Sigmoid colon (tissue), 7 donors: ENCODE measurements around the gene TELO2. TPM values are rescaled to one million over a fixed set of nuclear protein-coding genes. Genes with fewer than 3 reads are reported as not detected.

Experiments
- DNase-seq: peaks from one replicate; pipeline ENCODE4 v3.0.0-alpha.2; 2019
- H3K27ac ChIP-seq, 4 donors: fragments of 200-600 bp; sonication (generic); one replicate each; pipeline ENCODE4 v1.5.1; 2016 to 2019; ENCODE audit warnings: mild to moderate bottlenecking in 1 of 4
- H3K27me3 ChIP-seq, 3 donors: fragments of 200-600 bp; sonication (generic); one replicate each; pipeline ENCODE4 v1.5.1; 2019; ENCODE audit warnings: mild to moderate bottlenecking in 1 of 3
- H3K36me3 ChIP-seq, 4 donors: fragments of 200-600 bp; sonication (generic); one replicate each; pipeline ENCODE4 v1.5.1; 2016 to 2019
- H3K4me1 ChIP-seq, 4 donors: fragments of 200-600 bp; sonication (generic); one replicate each; pipeline ENCODE4 v1.5.1; 2017 to 2019
- H3K4me3 ChIP-seq, 4 donors: fragments of 200-600 bp; sonication (generic); one replicate each; pipeline ENCODE4 v1.5.1; 2017 to 2019; ENCODE audit warnings: mild to moderate bottlenecking in 2 of 4, moderate library complexity in 1 of 4
- H3K9me3 ChIP-seq, 4 donors: fragments of 200-600 bp in 3 of 4; sonication (generic) in 3 of 4; one replicate each; pipeline versions ENCODE4 v1.5.1 to v1.6.1; 2013 to 2019
- EP300 ChIP-seq, 4 donors: sonication (generic); formaldehyde crosslinking; IDR thresholded peaks; one replicate each; pipeline ENCODE4 v1.6.1; 2017; ENCODE audit warnings: antibody characterized with exemption in 4 of 4
- POLR2A ChIP-seq, 2 donors: fragments of 450-650 bp; IDR thresholded peaks; one replicate each; pipeline ENCODE4 v1.6.1; 2016; ENCODE audit warnings: antibody characterized with exemption in 2 of 2, mild to moderate bottlenecking in 2 of 2, moderate library complexity in 2 of 2
- POLR2AphosphoS5 ChIP-seq, 4 donors: sonication (generic); formaldehyde crosslinking; IDR thresholded peaks; one replicate each; pipeline ENCODE4 v1.6.1; 2017; ENCODE audit warnings: antibody characterized with exemption in 4 of 4
- WGBS, 2 donors: extraction: QIAGEN DNeasy Blood & Tissue Kit; methylation state at CpG; one replicate each; pipeline ENCODE4 v1.1.7; 2013; 5-methylcytosine and 5-hydroxymethylcytosine counted together
- intact Hi-C: fragments of 100-400 bp; cut with DNase I; formaldehyde crosslinking; loops from one replicate; pipeline ENCODE4 v1.15.1; 2023
- polyA plus RNA-seq, 3 donors: library from polyadenylated mRNA; stranded (reverse); fragments of 200-250 nt; gene quantifications; one replicate each; pipeline ENCODE4 v1.2.3, GENCODE V29; 2013
- total RNA-seq, 4 donors: library from RNA; depleted of rRNA; stranded (reverse); fragments of >200 nt; gene quantifications; one replicate each; pipeline ENCODE4 v1.1.0, GENCODE V29; 2016
- TF ChIP-seq, protein P1 (sequence below), 4 experiments: fragments of 450-650 bp in 3 of 4; fragments of 200-600 bp in 1 of 4; IDR thresholded peaks; one replicate each; pipeline ENCODE4 v1.5.1; 2016 to 2019; ENCODE audit warnings: antibody characterized with exemption in 4 of 4, mild to moderate bottlenecking in 3 of 4, moderate library complexity in 2 of 4
- donor health status: healthy with polysubstance abuse.
- donor health status: Bipolar disorder and iron deficiency.
- donor health status: healthy.

TELO2 gene
- total and polyA plus RNA-seq, 7 donors = 10.4 to 60.3 (median 13.2) TPM

DNA sequence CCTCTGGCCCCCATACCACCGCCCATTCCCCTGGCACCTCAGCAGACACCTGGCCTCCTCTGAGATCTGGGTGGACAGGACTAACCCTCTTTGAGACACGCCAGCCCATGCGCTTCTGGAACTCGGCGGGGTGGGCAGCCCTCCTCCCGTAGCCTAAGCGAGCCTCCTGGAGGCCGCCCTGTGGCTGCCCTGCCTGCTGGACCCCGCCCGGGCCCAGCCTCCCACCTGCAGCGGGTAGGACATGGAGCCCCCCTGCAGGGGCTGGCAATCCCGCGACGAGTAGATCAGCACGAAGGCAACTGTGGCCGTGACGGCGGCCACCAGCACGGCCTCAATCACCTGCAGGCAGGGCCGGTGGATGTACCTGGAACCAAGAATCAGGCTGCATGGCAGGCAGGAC, 40.6 kb upstream of the TELO2 start:
- intact Hi-C loops = no loop called here
- H3K4me3 ChIP-seq = no peak overlapping the region
- TF ChIP-seq POLR2A (IDR thresholded peaks at IDR 0.05) = no peak
- TF ChIP-seq EP300 (IDR thresholded peaks at IDR 0.05) = no peak
- TF ChIP-seq, protein P1, sequence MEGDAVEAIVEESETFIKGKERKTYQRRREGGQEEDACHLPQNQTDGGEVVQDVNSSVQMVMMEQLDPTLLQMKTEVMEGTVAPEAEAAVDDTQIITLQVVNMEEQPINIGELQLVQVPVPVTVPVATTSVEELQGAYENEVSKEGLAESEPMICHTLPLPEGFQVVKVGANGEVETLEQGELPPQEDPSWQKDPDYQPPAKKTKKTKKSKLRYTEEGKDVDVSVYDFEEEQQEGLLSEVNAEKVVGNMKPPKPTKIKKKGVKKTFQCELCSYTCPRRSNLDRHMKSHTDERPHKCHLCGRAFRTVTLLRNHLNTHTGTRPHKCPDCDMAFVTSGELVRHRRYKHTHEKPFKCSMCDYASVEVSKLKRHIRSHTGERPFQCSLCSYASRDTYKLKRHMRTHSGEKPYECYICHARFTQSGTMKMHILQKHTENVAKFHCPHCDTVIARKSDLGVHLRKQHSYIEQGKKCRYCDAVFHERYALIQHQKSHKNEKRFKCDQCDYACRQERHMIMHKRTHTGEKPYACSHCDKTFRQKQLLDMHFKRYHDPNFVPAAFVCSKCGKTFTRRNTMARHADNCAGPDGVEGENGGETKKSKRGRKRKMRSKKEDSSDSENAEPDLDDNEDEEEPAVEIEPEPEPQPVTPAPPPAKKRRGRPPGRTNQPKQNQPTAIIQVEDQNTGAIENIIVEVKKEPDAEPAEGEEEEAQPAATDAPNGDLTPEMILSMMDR (IDR thresholded peaks at IDR 0.05) = no peak
- no peak for TF ChIP-seq POLR2AphosphoS5 (IDR thresholded peaks at IDR 0.05)
- H3K36me3 ChIP-seq = peaks cover 24 to 100% (median 61%) of the 10 kb centered on the region in 4 donors
- H3K27ac ChIP-seq = no peak overlapping the region
- no peaks in the 10 kb centered on the region for H3K27me3 ChIP-seq
- no peaks in the 10 kb centered on the region for H3K9me3 ChIP-seq
- 96% methylated on average over 20 of the region's 20 CpGs for WGBS, 2 donors
- DNase-seq = no peak
- no peaks in the 10 kb centered on the region for H3K4me1 ChIP-seq

DNA sequence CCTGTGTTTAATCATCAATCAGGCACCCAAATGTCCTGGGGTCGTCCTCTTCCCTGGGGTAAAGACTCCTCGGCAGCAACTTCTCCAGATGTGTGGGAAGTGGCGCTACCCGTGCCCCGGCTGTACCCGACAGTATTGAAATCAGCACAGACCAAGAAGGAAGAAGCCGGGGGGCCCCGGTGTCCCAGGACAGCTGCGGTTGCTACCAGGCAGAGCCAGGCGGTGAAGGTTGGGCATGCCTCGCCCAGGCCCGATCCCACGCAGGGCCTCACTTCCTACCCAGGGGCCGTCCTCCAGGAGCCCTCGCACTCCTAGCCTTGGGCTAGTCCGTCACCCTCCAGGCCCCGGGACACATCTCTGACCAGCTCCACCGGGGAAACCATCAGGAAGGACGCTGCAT, 39.8 kb upstream of the TELO2 start:
- WGBS, 2 donors = 93 to 95% methylated on average over 19 of the region's 19 CpGs

DNA sequence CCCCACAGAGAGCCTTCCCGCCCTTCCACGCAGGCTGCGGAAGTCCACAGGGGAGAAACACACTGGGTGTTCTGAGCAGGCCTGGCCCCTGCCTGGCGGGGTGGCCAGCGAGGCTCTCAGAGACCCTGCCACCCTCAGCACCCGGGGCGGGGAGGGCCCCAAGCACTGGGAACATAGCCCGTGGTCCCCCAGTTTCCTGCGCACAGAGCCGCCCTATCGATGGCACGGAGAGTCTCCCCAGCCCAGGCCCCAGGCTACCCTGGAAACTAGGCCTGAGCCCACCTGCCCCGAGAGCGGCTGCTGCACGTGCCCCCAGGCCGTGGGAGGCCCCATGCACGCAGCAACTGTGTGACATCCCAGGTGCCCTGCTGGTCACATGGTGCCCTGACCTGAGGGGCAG, 38.6 kb upstream of the TELO2 start:
- intact Hi-C loops = no loop called here

More for the DNA sequence above, 39.8 kb upstream of the TELO2 start:
- TF ChIP-seq EP300 (IDR thresholded peaks at IDR 0.05) (no peak), POLR2AphosphoS5 (IDR thresholded peaks at IDR 0.05) (no peak), POLR2A (IDR thresholded peaks at IDR 0.05) (no peak)
- TF ChIP-seq, protein P1 (IDR thresholded peaks at IDR 0.05) = no peak
- H3K27me3 ChIP-seq = no peaks in the 10 kb centered on the region
- H3K4me3 ChIP-seq = no peak overlapping the region
- no peaks in the 10 kb centered on the region for H3K9me3 ChIP-seq
- intact Hi-C loops = no loop called here
- H3K27ac ChIP-seq = no peak overlapping the region
- peaks cover 24 to 100% (median 55%) of the 10 kb centered on the region in 4 donors for H3K36me3 ChIP-seq
- H3K4me1 ChIP-seq = no peaks in the 10 kb centered on the region
- DNase-seq = no peak

DNA sequence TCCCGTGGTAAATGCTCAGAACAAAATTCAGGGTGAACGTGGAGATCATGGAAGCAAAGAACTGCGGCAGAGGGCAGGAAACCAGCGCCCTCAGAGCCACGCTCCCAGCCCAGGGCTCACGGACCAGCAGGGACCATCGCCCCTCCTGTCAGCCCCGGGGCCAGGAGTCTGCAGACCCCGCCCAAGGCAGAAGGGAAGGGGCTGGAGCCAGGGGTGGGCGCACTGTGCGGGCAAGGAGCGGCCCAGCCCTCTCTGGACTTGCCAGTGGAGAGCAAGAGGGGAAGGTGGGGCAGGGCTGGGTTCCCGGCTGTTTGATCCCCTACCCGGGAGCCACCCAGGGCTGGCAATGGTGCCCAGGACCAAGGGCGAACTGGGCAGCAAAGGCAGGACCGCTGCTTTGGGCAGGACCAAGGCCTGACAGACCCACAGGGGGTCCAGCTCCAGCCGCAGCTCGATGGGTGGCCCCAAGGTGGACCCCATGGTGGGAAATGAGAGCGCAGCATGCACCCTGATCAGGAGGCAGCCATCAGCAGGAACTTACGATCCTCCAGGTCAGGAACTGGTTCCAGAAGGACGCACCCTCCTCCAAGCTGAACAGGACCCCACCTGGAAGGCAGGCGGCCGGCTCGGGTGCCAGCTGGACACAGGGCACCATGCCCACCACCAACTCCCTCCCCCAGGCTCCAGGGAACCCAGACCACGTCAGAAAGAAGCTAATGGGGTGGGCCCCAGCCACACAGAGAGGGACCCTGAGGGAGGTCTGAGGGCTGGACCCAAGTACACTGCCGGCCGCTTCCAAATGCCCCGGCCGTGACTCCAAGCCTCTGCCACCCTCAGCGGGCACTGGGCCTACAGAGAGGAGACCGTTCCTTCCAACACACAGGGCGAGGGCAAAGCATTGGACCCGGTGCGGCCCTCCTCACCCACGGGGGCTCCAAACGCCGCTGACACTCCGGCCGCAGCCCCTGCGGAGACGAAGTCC, 37.7 kb upstream of the TELO2 start:
- Histone ChIP-seq H3K36me3 (peaks cover 29 to 92% (median 46%) of the 10 kb centered on the region in 4 donors), H3K27ac (no peak overlapping the region), H3K9me3 (no peaks in the 10 kb centered on the region), H3K4me1 (peaks cover 0 to 8% (median under 1%) of the 10 kb centered on the region in 4 donors), H3K4me3 (no peak overlapping the region), H3K27me3 (no peaks in the 10 kb centered on the region)
- TF ChIP-seq POLR2AphosphoS5 (IDR thresholded peaks at IDR 0.05) = no peak
- TF ChIP-seq EP300 (IDR thresholded peaks at IDR 0.05) = no peak
- no peak for TF ChIP-seq POLR2A (IDR thresholded peaks at IDR 0.05)
- TF ChIP-seq, protein P1 (IDR thresholded peaks at IDR 0.05) = no peak
- DNase-seq = no peak
- intact Hi-C loops = no loop called here
- WGBS, 2 donors = 92 to 94% methylated on average over 41 of the region's 41 CpGs

More for the DNA sequence above, 38.6 kb upstream of the TELO2 start:
- no peak for DNase-seq
- peaks cover 24 to 95% (median 50%) of the 10 kb centered on the region in 4 donors for H3K36me3 ChIP-seq
- TF ChIP-seq POLR2A (IDR thresholded peaks at IDR 0.05) (no peak), POLR2AphosphoS5 (IDR thresholded peaks at IDR 0.05) (no peak), EP300 (IDR thresholded peaks at IDR 0.05) (no peak)
- TF ChIP-seq, protein P1 (IDR thresholded peaks at IDR 0.05) = no peak
- no peaks in the 10 kb centered on the region for H3K4me1 ChIP-seq
- no peaks in the 10 kb centered on the region for H3K27me3 ChIP-seq
- no peaks in the 10 kb centered on the region for H3K9me3 ChIP-seq
- no peak overlapping the region for H3K4me3 ChIP-seq
- WGBS, 2 donors = 92 to 95% methylated on average over 17 of the region's 17 CpGs
- H3K27ac ChIP-seq = no peak overlapping the region
